ENCODE data around the gene SYT8. TPM values are rescaled to one million over a fixed set of nuclear protein-coding genes. Genes with fewer than 3 reads are reported as not detected.

SYT8 gene
- total and polyA plus RNA-seq, 2 of the 8 experiments (the other 6 are each of a cell fraction or from before 2014, with no cell fraction given): not detected

DNA sequence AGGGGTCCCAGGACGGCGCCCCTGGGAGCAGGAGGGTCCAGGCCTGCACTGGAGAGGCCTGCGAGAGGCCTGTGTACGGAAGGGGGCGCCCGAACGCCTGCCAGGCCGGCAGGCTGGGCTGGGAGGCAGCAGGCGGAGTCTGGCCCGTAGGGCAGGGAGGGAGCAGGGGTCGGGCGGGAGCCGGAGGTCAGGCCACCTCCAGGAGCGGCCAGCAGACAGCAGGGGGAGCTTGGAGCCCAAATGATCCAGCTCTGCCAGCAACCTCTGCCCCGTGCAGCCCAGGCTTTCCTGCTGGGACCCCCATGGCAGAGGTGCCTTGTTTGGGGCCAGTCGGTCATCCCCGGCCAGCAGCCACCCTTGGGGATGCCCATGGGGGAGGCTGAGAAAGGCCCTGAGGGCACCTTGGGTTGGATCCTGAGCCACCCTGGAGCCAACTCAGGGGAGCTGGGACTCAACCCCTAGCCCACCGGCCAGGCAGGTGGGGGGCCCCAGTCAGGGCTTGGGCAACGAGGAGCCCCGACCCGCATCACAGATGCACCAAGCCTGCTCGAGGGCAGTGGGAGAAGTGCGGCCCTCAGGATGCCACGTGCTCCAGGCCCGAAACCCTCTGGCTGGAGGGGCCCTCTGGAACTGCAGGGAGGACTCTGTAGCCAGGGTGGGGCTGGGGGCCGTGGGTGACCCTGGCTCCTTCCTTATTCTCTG, 9.6 kb upstream of the SYT8 start:
- H3K9ac ChIP-seq (replicated peaks in 1 of 4; ENCODE audit: extremely low read depth in 1 of 4, low read depth in 3 of 4, low read length in 3 of 4): no peak overlapping the region
- no peak overlapping the region for H2BK12ac ChIP-seq (ENCODE audit: low read depth, low read length)
- peaks cover 0 to 8% of the 10 kb centered on the region in 2 experiments for H4K20me1 ChIP-seq (replicated peaks in 1 of 2; ENCODE audit: control insufficient read depth in 1 of 2, insufficient read depth in 2 of 2, low read length in 2 of 2)
- no peak overlapping the region for H4K5ac ChIP-seq (ENCODE audit: insufficient read length, low read depth, low read length)
- H3K56ac ChIP-seq (replicated peaks; ENCODE audit: insufficient read length, low read depth, low read length): no peak overlapping the region
- H3K23me2 ChIP-seq (ENCODE audit: low read depth, low read length): peaks cover 8% of the 10 kb centered on the region; the same call in 1 of the 2 replicates
- H3K9me3 ChIP-seq (ENCODE audit: insufficient read depth in 2 of 2, low read depth in 1 of 2, low read length in 1 of 2): peaks cover 0 to 3% of the 10 kb centered on the region in 2 experiments; a peak in 1 of 4 replicates
- no peak overlapping the region for H3K4me2 ChIP-seq (ENCODE audit: insufficient read depth in 1 of 2, low read depth in 2 of 2, low read length in 2 of 2)
- POLR2A ChIA-PET (ENCODE audit: partially characterized antibody): interaction anchor here (0.7 to 1.5 kb wide), 2 partner anchors 9 to 52 kb away, joined by 3 to 4 read pairs; no protein-coding TSS in a partner anchor
- peak overlapping the region; percentile 86 for H4K8ac ChIP-seq (ENCODE audit: extremely low read depth, insufficient read depth, low read length)
- no peak overlapping the region; the same call in 1 of the 2 replicates for H2AFZ ChIP-seq (ENCODE audit: low read length)
- WGBS, 2 experiments (ENCODE audit: extremely low coverage in 1 of 2, insufficient coverage in 1 of 2, insufficient read length in 1 of 2, insufficient replicate concordance in 2 of 2, low coverage in 1 of 2, low lambda C conversion rate in 2 of 2, missing lambda C conversion rate in 1 of 2): 49% methylated on average over 23 of the region's 26 CpGs; no CpG with 5 or more reads in 1 of the 2 experiments
- H3K14ac ChIP-seq (ENCODE audit: insufficient read length): no peak overlapping the region
- H2AK5ac ChIP-seq (ENCODE audit: low read depth, low read length): no peak overlapping the region
- no peaks in the 10 kb centered on the region for H3K36me3 ChIP-seq (ENCODE audit: control insufficient read depth in 2 of 4, insufficient read depth in 4 of 4, low read length in 3 of 4)
- H3K27me3 ChIP-seq (replicated peaks in 1 of 4; ENCODE audit: control insufficient read depth in 3 of 4, extremely low read depth in 1 of 4, insufficient read depth in 3 of 4, low read length in 3 of 4): no peaks in the 10 kb centered on the region
- H3K23ac ChIP-seq (ENCODE audit: insufficient read length): no peak overlapping the region
- no peak overlapping the region for H2BK15ac ChIP-seq (ENCODE audit: low read length)
- H3K79me1 ChIP-seq (ENCODE audit: low read depth, low read length): no peaks in the 10 kb centered on the region
- H2BK120ac ChIP-seq (replicated peaks; ENCODE audit: low read depth, low read length): no peak overlapping the region
- FAIRE-seq: no peak
- no peak overlapping the region for H3K4ac ChIP-seq (replicated peaks; ENCODE audit: insufficient read length, low read depth, low read length)
- H3K4me3 ChIP-seq (ENCODE audit: extremely low read depth in 1 of 4, insufficient read depth in 2 of 4, low read depth in 3 of 4, low read length in 4 of 4): no peak overlapping the region
- CTCF ChIA-PET (ENCODE audit: partially characterized antibody): interaction anchor here (0.7 to 15.8 kb wide), 52 partner anchors 9 to 625 kb away, joined by 3 to 439 read pairs (median 4); partner anchors contain the start of genes KRTAP5-6, MRPL23 and SYT8
- no peak overlapping the region for H2BK20ac ChIP-seq (ENCODE audit: low read length)
- H3K79me2 ChIP-seq (ENCODE audit: control insufficient read depth in 1 of 2, insufficient read depth in 2 of 2, low read length in 2 of 2): no peaks in the 10 kb centered on the region
- no peak overlapping the region for H2BK5ac ChIP-seq (ENCODE audit: low read depth, low read length)
- H4K91ac ChIP-seq (replicated peaks; ENCODE audit: insufficient read length, low read length): peak overlapping the region; percentile 80
- H3K18ac ChIP-seq (ENCODE audit: extremely low read depth, low read length): no peak overlapping the region; the same call in 1 of the 2 replicates
- peaks cover 0 to 2% (median 0%) of the 10 kb centered on the region in 4 experiments; a peak in 3 of 7 replicates for H3K4me1 ChIP-seq (replicated peaks in 1 of 4; ENCODE audit: control insufficient read depth in 3 of 4, insufficient read depth in 4 of 4, low read length in 3 of 4)
- no peak overlapping the region for H3K27ac ChIP-seq (ENCODE audit: low read depth, low read length)
- DNase-seq (ENCODE audit: low read depth in 1 of 2, low spot score in 2 of 2): peak; percentile 78 to 91
- TF ChIP-seq, protein P1, sequence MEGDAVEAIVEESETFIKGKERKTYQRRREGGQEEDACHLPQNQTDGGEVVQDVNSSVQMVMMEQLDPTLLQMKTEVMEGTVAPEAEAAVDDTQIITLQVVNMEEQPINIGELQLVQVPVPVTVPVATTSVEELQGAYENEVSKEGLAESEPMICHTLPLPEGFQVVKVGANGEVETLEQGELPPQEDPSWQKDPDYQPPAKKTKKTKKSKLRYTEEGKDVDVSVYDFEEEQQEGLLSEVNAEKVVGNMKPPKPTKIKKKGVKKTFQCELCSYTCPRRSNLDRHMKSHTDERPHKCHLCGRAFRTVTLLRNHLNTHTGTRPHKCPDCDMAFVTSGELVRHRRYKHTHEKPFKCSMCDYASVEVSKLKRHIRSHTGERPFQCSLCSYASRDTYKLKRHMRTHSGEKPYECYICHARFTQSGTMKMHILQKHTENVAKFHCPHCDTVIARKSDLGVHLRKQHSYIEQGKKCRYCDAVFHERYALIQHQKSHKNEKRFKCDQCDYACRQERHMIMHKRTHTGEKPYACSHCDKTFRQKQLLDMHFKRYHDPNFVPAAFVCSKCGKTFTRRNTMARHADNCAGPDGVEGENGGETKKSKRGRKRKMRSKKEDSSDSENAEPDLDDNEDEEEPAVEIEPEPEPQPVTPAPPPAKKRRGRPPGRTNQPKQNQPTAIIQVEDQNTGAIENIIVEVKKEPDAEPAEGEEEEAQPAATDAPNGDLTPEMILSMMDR (IDR thresholded peaks at IDR 0.05; ENCODE audit: control extremely low read depth in 1 of 3, insufficient read depth in 1 of 3, low read depth in 1 of 3, low read length in 3 of 3): peak in 2 of 3 experiments; percentile 90 to 98; a peak in 3 of 4 replicates
- no peak for TF ChIP-seq ZNF274 (IDR thresholded peaks at IDR 0.05; ENCODE audit: borderline replicate concordance, extremely low read depth, low read length)
- 0 out of 2 replicates have a peak, but pooled peaks have one; percentile 62 for TF ChIP-seq EGR1 (IDR thresholded peaks at IDR 0.05; ENCODE audit: borderline replicate concordance, low read depth, low read length)
- TF ChIP-seq, protein P2, sequence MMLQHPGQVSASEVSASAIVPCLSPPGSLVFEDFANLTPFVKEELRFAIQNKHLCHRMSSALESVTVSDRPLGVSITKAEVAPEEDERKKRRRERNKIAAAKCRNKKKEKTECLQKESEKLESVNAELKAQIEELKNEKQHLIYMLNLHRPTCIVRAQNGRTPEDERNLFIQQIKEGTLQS (IDR thresholded peaks at IDR 0.05; ENCODE audit: insufficient read depth, low read depth, low read length): peak; percentile 26; the same call in 1 of the 2 replicates
- TF ChIP-seq SP1 (IDR thresholded peaks at IDR 0.05; ENCODE audit: low read depth, low read length): no peak
- peak; percentile 33 for TF ChIP-seq NANOG (IDR thresholded peaks at IDR 0.05; ENCODE audit: insufficient read depth, low read depth, low read length, poor library complexity, severe bottlenecking)
- no peak for TF ChIP-seq TEAD4 (IDR thresholded peaks at IDR 0.05; ENCODE audit: low read depth, low read length)
- TF ChIP-seq SRF (IDR thresholded peaks at IDR 0.05; ENCODE audit: low read depth, low read length): peak; percentile 34; the same call in 1 of the 2 replicates
